ENCODE data around the gene VWA5B1. TPM values are rescaled to one million over a fixed set of nuclear protein-coding genes. Genes with fewer than 3 reads are reported as not detected.

VWA5B1 gene
- total and polyA plus RNA-seq, 10 of the 15 experiments (the other 5 are each of a cell fraction or from before 2014, with no cell fraction given): under 0.01 to 0.05 (median 0.01) TPM; not detected in 7

DNA sequence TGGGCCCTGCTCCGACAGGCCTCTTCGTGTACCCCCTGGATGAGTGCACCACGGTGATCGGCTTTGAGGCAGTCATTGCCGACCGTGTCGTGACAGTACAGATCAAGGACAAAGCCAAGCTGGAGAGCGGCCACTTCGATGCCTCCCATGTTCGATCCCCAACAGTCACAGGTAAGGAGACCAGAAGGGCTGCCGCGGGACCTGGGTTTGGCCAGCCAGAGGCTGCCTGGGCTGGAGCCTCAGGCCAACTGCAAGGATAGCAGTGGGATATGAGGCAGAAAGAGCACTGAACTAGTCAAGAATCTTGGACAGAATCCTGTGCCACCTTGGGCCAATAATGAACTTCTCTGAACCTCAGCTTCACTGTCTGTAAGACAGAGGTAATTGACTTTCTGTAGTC lies 22.1 kb downstream of the VWA5B1 start:
- WGBS (ENCODE audit: insufficient coverage, insufficient replicate concordance, low lambda C conversion rate, missing lambda C conversion rate): 43% methylated on average over 12 of the region's 12 CpGs
- intact Hi-C loops (cut with micrococcal nuclease; ENCODE audit: unreplicated experiment): no loop called here
- H3K4me1 ChIP-seq (ENCODE audit: control insufficient read depth, insufficient read depth, low read length): no peaks in the 10 kb centered on the region
- ChIA-PET RAD21 (ENCODE audit: unreplicated experiment) (no interaction called here), SMC1A (ENCODE audit: uncharacterized antibody, unreplicated experiment) (no interaction called here), POLR2A (no interaction called here), CTCF (interaction anchor here (1.0 kb wide), 1 partner anchor 9 kb away, joined by 5 read pairs; no protein-coding TSS in a partner anchor)
- ATAC-seq (no peak), FAIRE-seq (no peak), DNase-seq (ENCODE audit: low read depth, low spot score) (no peak)
- TF ChIP-seq, protein P1, sequence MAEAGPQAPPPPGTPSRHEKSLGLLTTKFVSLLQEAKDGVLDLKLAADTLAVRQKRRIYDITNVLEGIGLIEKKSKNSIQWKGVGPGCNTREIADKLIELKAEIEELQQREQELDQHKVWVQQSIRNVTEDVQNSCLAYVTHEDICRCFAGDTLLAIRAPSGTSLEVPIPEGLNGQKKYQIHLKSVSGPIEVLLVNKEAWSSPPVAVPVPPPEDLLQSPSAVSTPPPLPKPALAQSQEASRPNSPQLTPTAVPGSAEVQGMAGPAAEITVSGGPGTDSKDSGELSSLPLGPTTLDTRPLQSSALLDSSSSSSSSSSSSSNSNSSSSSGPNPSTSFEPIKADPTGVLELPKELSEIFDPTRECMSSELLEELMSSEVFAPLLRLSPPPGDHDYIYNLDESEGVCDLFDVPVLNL (IDR thresholded peaks at IDR 0.05; ENCODE audit: low read depth, low read length): no peak
- TF ChIP-seq TARDBP (IDR thresholded peaks at IDR 0.05; ENCODE audit: borderline replicate concordance) (no peak), MTA2 (IDR thresholded peaks at IDR 0.05; ENCODE audit: low read depth) (no peak), ZNF384 (IDR thresholded peaks at IDR 0.05; ENCODE audit: borderline replicate concordance, low read depth, low read length) (no peak), BRCA1 (IDR thresholded peaks at IDR 0.05; ENCODE audit: low read depth, low read length) (no peak), NFXL1 (IDR thresholded peaks at IDR 0.05; ENCODE audit: borderline replicate concordance) (no peak), NR2C1 (IDR thresholded peaks at IDR 0.05) (no peak)
- TF ChIP-seq, protein P2, sequence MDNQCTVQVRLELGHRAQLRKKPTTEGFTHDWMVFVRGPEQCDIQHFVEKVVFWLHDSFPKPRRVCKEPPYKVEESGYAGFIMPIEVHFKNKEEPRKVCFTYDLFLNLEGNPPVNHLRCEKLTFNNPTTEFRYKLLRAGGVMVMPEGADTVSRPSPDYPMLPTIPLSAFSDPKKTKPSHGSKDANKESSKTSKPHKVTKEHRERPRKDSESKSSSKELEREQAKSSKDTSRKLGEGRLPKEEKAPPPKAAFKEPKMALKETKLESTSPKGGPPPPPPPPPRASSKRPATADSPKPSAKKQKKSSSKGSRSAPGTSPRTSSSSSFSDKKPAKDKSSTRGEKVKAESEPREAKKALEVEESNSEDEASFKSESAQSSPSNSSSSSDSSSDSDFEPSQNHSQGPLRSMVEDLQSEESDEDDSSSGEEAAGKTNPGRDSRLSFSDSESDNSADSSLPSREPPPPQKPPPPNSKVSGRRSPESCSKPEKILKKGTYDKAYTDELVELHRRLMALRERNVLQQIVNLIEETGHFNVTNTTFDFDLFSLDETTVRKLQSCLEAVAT (IDR thresholded peaks at IDR 0.05): no peak
- TF ChIP-seq, protein P3, sequence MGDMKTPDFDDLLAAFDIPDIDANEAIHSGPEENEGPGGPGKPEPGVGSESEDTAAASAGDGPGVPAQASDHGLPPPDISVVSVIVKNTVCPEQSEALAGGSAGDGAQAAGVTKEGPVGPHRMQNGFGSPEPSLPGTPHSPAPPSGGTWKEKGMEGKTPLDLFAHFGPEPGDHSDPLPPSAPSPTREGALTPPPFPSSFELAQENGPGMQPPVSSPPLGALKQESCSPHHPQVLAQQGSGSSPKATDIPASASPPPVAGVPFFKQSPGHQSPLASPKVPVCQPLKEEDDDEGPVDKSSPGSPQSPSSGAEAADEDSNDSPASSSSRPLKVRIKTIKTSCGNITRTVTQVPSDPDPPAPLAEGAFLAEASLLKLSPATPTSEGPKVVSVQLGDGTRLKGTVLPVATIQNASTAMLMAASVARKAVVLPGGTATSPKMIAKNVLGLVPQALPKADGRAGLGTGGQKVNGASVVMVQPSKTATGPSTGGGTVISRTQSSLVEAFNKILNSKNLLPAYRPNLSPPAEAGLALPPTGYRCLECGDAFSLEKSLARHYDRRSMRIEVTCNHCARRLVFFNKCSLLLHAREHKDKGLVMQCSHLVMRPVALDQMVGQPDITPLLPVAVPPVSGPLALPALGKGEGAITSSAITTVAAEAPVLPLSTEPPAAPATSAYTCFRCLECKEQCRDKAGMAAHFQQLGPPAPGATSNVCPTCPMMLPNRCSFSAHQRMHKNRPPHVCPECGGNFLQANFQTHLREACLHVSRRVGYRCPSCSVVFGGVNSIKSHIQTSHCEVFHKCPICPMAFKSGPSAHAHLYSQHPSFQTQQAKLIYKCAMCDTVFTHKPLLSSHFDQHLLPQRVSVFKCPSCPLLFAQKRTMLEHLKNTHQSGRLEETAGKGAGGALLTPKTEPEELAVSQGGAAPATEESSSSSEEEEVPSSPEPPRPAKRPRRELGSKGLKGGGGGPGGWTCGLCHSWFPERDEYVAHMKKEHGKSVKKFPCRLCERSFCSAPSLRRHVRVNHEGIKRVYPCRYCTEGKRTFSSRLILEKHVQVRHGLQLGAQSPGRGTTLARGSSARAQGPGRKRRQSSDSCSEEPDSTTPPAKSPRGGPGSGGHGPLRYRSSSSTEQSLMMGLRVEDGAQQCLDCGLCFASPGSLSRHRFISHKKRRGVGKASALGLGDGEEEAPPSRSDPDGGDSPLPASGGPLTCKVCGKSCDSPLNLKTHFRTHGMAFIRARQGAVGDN (IDR thresholded peaks at IDR 0.05): no peak
- in situ Hi-C loops (cut with MboI): no loop called here
- no peak overlapping the region for H3K4me3 ChIP-seq
- H2AFZ ChIP-seq (ENCODE audit: control insufficient read depth, low read depth, low read length): no peak overlapping the region
- H3K27ac ChIP-seq (ENCODE audit: control insufficient read depth, insufficient read depth): no peak overlapping the region
- H3K27me3 ChIP-seq (replicated peaks in 1 of 2; ENCODE audit: control insufficient read depth in 2 of 2, insufficient read depth in 2 of 2, low read length in 1 of 2): peaks cover 0 to 5% of the 10 kb centered on the region in 2 experiments; a peak in 2 of 4 replicates
- H3K4me2 ChIP-seq (ENCODE audit: control insufficient read depth, insufficient read depth): no peak overlapping the region
- H3K79me2 ChIP-seq (ENCODE audit: control insufficient read depth, insufficient read depth, low read length): no peaks in the 10 kb centered on the region
- H3K36me3 ChIP-seq (ENCODE audit: control insufficient read depth in 2 of 2, insufficient read depth in 2 of 2, low read length in 1 of 2): no peaks in the 10 kb centered on the region
- H3K9ac ChIP-seq (ENCODE audit: control insufficient read depth, insufficient read depth, low read length): no peak overlapping the region
- H4K20me1 ChIP-seq (ENCODE audit: control insufficient read depth, insufficient read depth): no peaks in the 10 kb centered on the region
- no TSS peak for BruUV-seq (replicated peaks)
- H3K9me3 ChIP-seq (replicated peaks; ENCODE audit: control insufficient read depth, insufficient read depth, low read length): no peaks in the 10 kb centered on the region
